Activated CD4-positive, alpha-beta T cell treated with anti-CD3 and anti-CD28 coated beads, Interleukin-2, amount 10 ng/mL, durations not matched to agents 7 days and 5 days (primary cell): ENCODE measurements around the gene ATMIN. TPM values are rescaled to one million over a fixed set of nuclear protein-coding genes. Genes with fewer than 3 reads are reported as not detected.
A peak's percentile ranks its signal among the peaks of the same experiment; 100 is the strongest.

Experiments used
- CTCF ChIA-PET: fragments of 350-600 bp; sonication (Branson Sonifier 250); formaldehyde crosslinking; loops from one replicate; lab custom pipeline; 2021; ENCODE audit warnings: antibody characterized with exemption; lab: Charles Lee
- POLR2A ChIA-PET: fragments of 350-600 bp; sonication (Branson Sonifier 250); formaldehyde crosslinking; loops from one replicate; lab custom pipeline; 2021; ENCODE audit warnings: antibody characterized with exemption; lab: Charles Lee
- DNase-seq: peaks from one replicate; pipeline ENCODE4 v3.0.0-alpha.2; 2020
- H3K27ac Mint-ChIP-seq: one replicate; pipeline ENCODE4 v1.8.0; 2021; ENCODE audit warnings: mild to moderate bottlenecking, moderate library complexity, mixed read lengths
- H3K27me3 Mint-ChIP-seq: one replicate; pipeline ENCODE4 v1.8.0; 2021; ENCODE audit warnings: mixed read lengths
- H3K36me3 Mint-ChIP-seq: one replicate; pipeline ENCODE4 v1.8.0; 2021; ENCODE audit warnings: low read depth, mixed read lengths
- H3K4me1 Mint-ChIP-seq: one replicate; pipeline ENCODE4 v1.8.0; 2021; ENCODE audit warnings: mixed read lengths
- H3K4me3 Mint-ChIP-seq: one replicate; pipeline ENCODE4 v1.8.0; 2021; ENCODE audit warnings: mild to moderate bottlenecking, moderate library complexity, mixed read lengths
- H3K9me3 Mint-ChIP-seq: one replicate; pipeline ENCODE4 v1.8.0; 2021; ENCODE audit warnings: mixed read lengths
- total RNA-seq, 2 experiments: library from RNA; stranded (reverse); gene quantifications; one replicate each; pipeline ENCODE4 v1.2.3, GENCODE V29; 2021

Gene ATMIN
- total RNA-seq, 2 experiments from 2014 or later: 28.3 to 37.0 TPM

- Mint-ChIP-seq H3K4me1 (peaks cover 54% of the 10 kb centered on the region), H3K36me3 (peaks cover 29% of the 10 kb centered on the region), H3K27ac (peak overlapping the region; percentile 100), H3K9me3 (no peaks in the 10 kb centered on the region), H3K27me3 (no peaks in the 10 kb centered on the region), H3K4me3 (peak overlapping the region; percentile 89)
- DNase-seq: no peak
- CTCF ChIA-PET: no interaction called here
- POLR2A ChIA-PET: no interaction called here
These were observed 27.2 kb upstream of the ATMIN start for GRCh38 chr16:81008505-81008789.

- ChIA-PET POLR2A (no interaction called here), CTCF (no interaction called here)
- Mint-ChIP-seq H3K27ac (no peak overlapping the region), H3K9me3 (no peaks in the 10 kb centered on the region), H3K4me3 (no peak overlapping the region), H3K4me1 (peaks cover 26% of the 10 kb centered on the region), H3K27me3 (no peaks in the 10 kb centered on the region), H3K36me3 (peaks cover 56% of the 10 kb centered on the region)
- no peak for DNase-seq
These were observed 22.7 kb upstream of the ATMIN start for GRCh38 chr16:81012974-81013373.

DNA sequence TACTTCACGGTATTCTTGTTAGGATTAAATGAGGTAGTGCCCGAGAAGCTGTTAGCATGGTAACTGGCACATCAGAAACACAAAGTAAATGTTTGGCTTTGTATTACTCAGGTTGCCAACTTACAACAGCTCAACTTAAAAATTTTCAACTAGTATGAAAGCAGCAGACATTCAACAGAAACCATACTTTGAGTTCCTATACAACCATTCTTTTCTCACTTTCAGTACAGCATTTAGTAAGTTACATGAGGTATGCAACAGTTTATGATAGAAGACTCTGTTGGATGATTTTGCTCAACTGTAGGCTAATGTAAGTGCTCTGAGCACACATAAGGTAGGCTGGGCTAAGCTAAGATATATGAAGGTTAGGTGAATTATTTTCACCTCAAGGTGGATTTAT is 21.0 kb upstream of the ATMIN start:
- peaks cover 10% of the 10 kb centered on the region for H3K4me1 Mint-ChIP-seq
- H3K36me3 Mint-ChIP-seq: peaks cover 61% of the 10 kb centered on the region

DNA sequence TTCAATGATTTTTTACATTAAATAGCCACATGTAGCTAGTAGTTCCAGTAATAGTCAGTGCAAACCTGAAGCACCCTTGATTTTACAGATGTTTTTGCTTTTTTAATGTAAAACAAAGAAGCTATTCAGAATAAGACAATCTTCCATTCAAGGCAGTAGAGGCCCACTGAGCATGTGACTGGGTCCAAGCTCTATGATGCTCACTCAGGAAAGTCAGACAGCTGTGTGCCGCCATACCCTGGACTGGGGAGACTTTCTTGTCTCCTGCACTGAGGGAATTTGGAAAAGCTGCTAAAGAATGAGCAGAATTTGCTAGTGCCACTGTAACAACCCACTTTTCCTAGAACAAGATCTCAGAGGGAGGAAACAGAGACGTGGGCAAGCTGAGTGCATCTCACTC is 17.1 kb upstream of the ATMIN start:
- POLR2A ChIA-PET: no interaction called here
- no peaks in the 10 kb centered on the region for H3K4me1 Mint-ChIP-seq
- DNase-seq: no peak
- H3K27me3 Mint-ChIP-seq: no peaks in the 10 kb centered on the region
- H3K27ac Mint-ChIP-seq: no peak overlapping the region
- H3K4me3 Mint-ChIP-seq: no peak overlapping the region
- no peaks in the 10 kb centered on the region for H3K9me3 Mint-ChIP-seq
- CTCF ChIA-PET: interaction anchor here (0.6 to 8.8 kb wide), 5 partner anchors 11 to 21 kb away, joined by 3 to 70 read pairs (median 3); partner anchors contain the start of genes ATMIN, CENPN and CMC2
- H3K36me3 Mint-ChIP-seq: peaks cover 61% of the 10 kb centered on the region

More for the DNA sequence above, 21.0 kb upstream of the ATMIN start:
- H3K27ac Mint-ChIP-seq: no peak overlapping the region
- no peaks in the 10 kb centered on the region for H3K9me3 Mint-ChIP-seq
- ChIA-PET CTCF (interaction anchor here (1.7 to 2.2 kb wide), 2 partner anchors 10 to 21 kb away, joined by 6 to 7 read pairs; partner anchors contain the start of gene ATMIN), POLR2A (no interaction called here)
- H3K27me3 Mint-ChIP-seq: no peaks in the 10 kb centered on the region
- DNase-seq: no peak
- H3K4me3 Mint-ChIP-seq: no peak overlapping the region

- Mint-ChIP-seq H3K36me3 (peaks cover 60% of the 10 kb centered on the region), H3K4me1 (no peaks in the 10 kb centered on the region), H3K4me3 (no peak overlapping the region), H3K9me3 (no peaks in the 10 kb centered on the region), H3K27ac (no peak overlapping the region), H3K27me3 (no peaks in the 10 kb centered on the region)
- CTCF ChIA-PET: interaction anchor here (0.6 kb wide), 1 partner anchor 51 kb away, joined by 3 read pairs; no protein-coding TSS in a partner anchor
- no peak for DNase-seq
- POLR2A ChIA-PET: no interaction called here
These were observed 9.2 kb upstream of the ATMIN start for GRCh38 chr16:81026429-81026828.

DNA sequence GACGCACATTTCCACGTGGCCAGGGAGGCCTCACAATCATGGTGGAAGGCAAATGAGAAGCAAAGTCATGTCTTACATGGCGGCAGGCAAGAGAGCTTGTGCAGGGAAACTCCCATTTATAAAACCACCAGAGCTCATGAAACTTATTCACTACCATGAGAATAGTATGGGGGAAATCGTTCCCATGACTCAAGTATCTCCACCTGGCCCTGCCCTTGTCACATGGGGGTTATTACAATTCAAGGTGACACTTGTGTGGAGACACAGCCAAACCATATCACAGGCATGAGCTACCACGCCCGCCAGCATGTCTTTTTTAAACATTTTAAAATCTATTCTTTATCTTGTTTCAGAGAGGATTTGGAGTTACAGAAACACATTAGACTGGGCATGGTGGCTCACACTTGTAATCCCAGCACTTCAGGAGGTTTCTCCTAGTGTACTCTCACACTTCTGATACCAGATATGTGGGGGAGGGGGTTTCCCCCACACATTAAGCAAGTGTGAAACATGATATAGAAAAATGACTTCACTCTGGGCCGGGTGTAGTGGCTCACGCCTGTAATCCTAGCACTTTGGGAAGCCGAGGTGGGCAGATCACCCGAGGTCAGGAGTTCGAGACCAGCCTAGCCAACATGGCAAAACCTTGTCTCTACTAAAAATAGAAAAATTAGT is 5.6 kb upstream of the ATMIN start:
- H3K4me1 Mint-ChIP-seq: peaks cover 2% of the 10 kb centered on the region
- no peaks in the 10 kb centered on the region for H3K27me3 Mint-ChIP-seq
- H3K4me3 Mint-ChIP-seq: no peak overlapping the region
- peaks cover 55% of the 10 kb centered on the region for H3K36me3 Mint-ChIP-seq
- POLR2A ChIA-PET: no interaction called here
- no peak overlapping the region for H3K27ac Mint-ChIP-seq
- DNase-seq: no peak
- H3K9me3 Mint-ChIP-seq: no peaks in the 10 kb centered on the region
- CTCF ChIA-PET: interaction anchor here (1.1 to 1.2 kb wide), 2 partner anchors 23 to 708 kb away, joined by 3 read pairs; partner anchors contain the start of gene CENPN

- DNase-seq: peak; percentile 56
- H3K27ac Mint-ChIP-seq: peak overlapping the region; percentile 82
- no peaks in the 10 kb centered on the region for H3K27me3 Mint-ChIP-seq
- peaks cover 34% of the 10 kb centered on the region for H3K36me3 Mint-ChIP-seq
- POLR2A ChIA-PET: interaction anchor here (0.7 kb wide), 1 partner anchor 328 kb away, joined by 5 read pairs; no protein-coding TSS in a partner anchor
- CTCF ChIA-PET: interaction anchor here (0.5 to 7.0 kb wide), 37 partner anchors 9 to 808 kb away, joined by 3 to 70 read pairs (median 4); partner anchors contain the start of genes C16orf46, CENPN and CMC2
- no peaks in the 10 kb centered on the region for H3K9me3 Mint-ChIP-seq
- H3K4me3 Mint-ChIP-seq: peak overlapping the region; percentile 83
- peaks cover 29% of the 10 kb centered on the region for H3K4me1 Mint-ChIP-seq
These were observed 521 bp downstream of the ATMIN start for GRCh38 chr16:81035975-81036750.

GRCh38 chr16:81036751-81037350 is 1.2 kb downstream of the ATMIN start:
- ChIA-PET POLR2A (no interaction called here), CTCF (interaction anchor here (0.6 to 7.0 kb wide), 10 partner anchors 9 to 807 kb away, joined by 3 to 70 read pairs (median 5); partner anchors contain the start of gene C16orf46)
- Mint-ChIP-seq H3K27ac (peak overlapping the region; percentile 82), H3K4me1 (peaks cover 29% of the 10 kb centered on the region), H3K4me3 (peak overlapping the region; percentile 83), H3K27me3 (no peaks in the 10 kb centered on the region), H3K36me3 (peaks cover 33% of the 10 kb centered on the region), H3K9me3 (no peaks in the 10 kb centered on the region)
- DNase-seq: no peak

GRCh38 chr16:81040131-81040530 is 4.5 kb downstream of the ATMIN start:
- H3K4me3 Mint-ChIP-seq: no peak overlapping the region
- H3K27ac Mint-ChIP-seq: no peak overlapping the region
- no peak for DNase-seq
- H3K36me3 Mint-ChIP-seq: peaks cover 47% of the 10 kb centered on the region
- ChIA-PET CTCF (interaction anchor here (1.2 kb wide), 1 partner anchor 20 kb away, joined by 5 read pairs; no protein-coding TSS in a partner anchor), POLR2A (no interaction called here)
- no peaks in the 10 kb centered on the region for H3K27me3 Mint-ChIP-seq
- peaks cover 26% of the 10 kb centered on the region for H3K4me1 Mint-ChIP-seq
- H3K9me3 Mint-ChIP-seq: no peaks in the 10 kb centered on the region

GRCh38 chr16:81040842-81041241 is 5.2 kb downstream of the ATMIN start:
- Mint-ChIP-seq H3K27ac (no peak overlapping the region), H3K36me3 (peaks cover 53% of the 10 kb centered on the region), H3K27me3 (no peaks in the 10 kb centered on the region), H3K9me3 (no peaks in the 10 kb centered on the region), H3K4me3 (no peak overlapping the region), H3K4me1 (peaks cover 23% of the 10 kb centered on the region)
- ChIA-PET POLR2A (no interaction called here), CTCF (interaction anchor here (1.2 kb wide), 1 partner anchor 21 kb away, joined by 5 read pairs; no protein-coding TSS in a partner anchor)
- DNase-seq: no peak

DNA sequence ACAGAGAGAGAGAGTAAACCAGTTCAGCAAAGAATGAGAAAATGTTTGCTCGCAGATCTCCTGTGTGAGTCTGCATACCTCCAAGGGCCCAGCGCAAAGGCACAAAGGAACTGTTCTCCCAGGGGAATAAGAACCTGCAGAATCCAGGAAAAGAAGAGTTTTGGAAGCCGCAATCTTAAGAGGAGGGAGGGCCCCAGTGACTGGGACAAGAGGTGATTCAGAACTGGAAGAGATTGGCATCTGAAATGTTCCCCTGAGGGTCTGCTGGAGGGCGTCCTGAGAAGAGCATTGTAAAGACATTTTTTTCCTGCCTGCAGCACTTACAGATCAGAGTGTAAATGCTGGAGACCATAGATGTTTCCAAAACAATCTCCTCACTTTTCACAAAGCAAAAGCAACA is 6.1 kb downstream of the ATMIN start:
- no peaks in the 10 kb centered on the region for H3K9me3 Mint-ChIP-seq
- no peaks in the 10 kb centered on the region for H3K27me3 Mint-ChIP-seq
- POLR2A ChIA-PET: no interaction called here
- H3K27ac Mint-ChIP-seq: no peak overlapping the region
- no peak overlapping the region for H3K4me3 Mint-ChIP-seq
- peaks cover 20% of the 10 kb centered on the region for H3K4me1 Mint-ChIP-seq
- no peak for DNase-seq
- peaks cover 57% of the 10 kb centered on the region for H3K36me3 Mint-ChIP-seq
- CTCF ChIA-PET: no interaction called here

DNA sequence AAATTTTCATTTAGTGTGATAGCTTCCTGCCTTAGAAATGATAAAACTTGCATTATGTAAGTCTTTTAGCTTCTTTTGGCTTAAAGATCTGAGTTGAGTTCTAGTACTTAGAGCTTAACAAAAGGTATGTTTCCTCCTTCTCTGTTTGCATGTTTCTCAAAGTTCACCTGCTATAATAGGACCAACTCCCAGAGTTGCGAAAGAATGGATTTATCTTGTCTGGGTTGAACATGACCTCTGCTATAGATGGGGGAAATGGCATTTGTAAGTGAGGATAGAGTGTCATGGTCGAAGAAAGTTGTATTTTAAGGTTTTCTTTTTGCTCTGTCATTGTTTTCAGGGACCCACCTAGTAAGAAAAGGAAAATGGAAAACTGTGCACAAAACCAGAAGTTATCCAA is 7.2 kb downstream of the ATMIN start:
- peaks cover 57% of the 10 kb centered on the region for H3K36me3 Mint-ChIP-seq
- no peaks in the 10 kb centered on the region for H3K27me3 Mint-ChIP-seq
- H3K4me1 Mint-ChIP-seq: peaks cover 9% of the 10 kb centered on the region
- no peak overlapping the region for H3K4me3 Mint-ChIP-seq
- ChIA-PET CTCF (no interaction called here), POLR2A (no interaction called here)
- no peak for DNase-seq
- H3K9me3 Mint-ChIP-seq: peaks cover 2% of the 10 kb centered on the region
- H3K27ac Mint-ChIP-seq: no peak overlapping the region
